Thoracic aorta (tissue), 2 donors: ENCODE results near the gene TKTL2. TPM values are rescaled to one million over a fixed set of nuclear protein-coding genes. Genes with fewer than 3 reads are reported as not detected.
"Not testable (repeated sequence)": the region's sequence is repeated elsewhere in the genome, so short reads cannot be mapped to it uniquely, and the experiment has no call there.

Source experiments
- ATAC-seq: fragments of 150-250 bp; one replicate; pipeline ENCODE4 v1.8.0; 2017; ENCODE audit warnings: low read depth; ENCODE audit not compliant: insufficient number of reproducible peaks, low FRiP score
- DNase-seq: peaks from one replicate; pipeline ENCODE4 v3.0.0-alpha.2; 2020; ENCODE audit warnings: low spot score
- H3K27ac ChIP-seq, 2 donors: fragments of 200-600 bp; sonication (generic); 1 replicate in 1 of 2; 2 replicates in 1 of 2; pipeline ENCODE4 v1.5.1; 2016; ENCODE audit warnings: mild to moderate bottlenecking in 2 of 2, moderate library complexity in 2 of 2
- H3K27me3 ChIP-seq: fragments of 200-600 bp; sonication (generic); replicated peaks from 2 replicates; pipeline ENCODE4 v1.6.0; 2016; ENCODE audit warnings: mild to moderate bottlenecking; ENCODE audit not compliant: insufficient read depth
- H3K36me3 ChIP-seq: fragments of 200-600 bp; sonication (generic); one replicate; pipeline ENCODE4 v1.5.1; 2016
- H3K4me1 ChIP-seq, 2 donors: fragments of 200-600 bp; sonication (generic); 1 replicate in 1 of 2; 2 replicates in 1 of 2; pipeline versions ENCODE4 v1.5.1 to v1.6.0; 2016; ENCODE audit warnings: low read depth in 2 of 2, mild to moderate bottlenecking in 1 of 2; ENCODE audit not compliant: control insufficient read depth in 1 of 2
- H3K4me3 ChIP-seq: fragments of 200-600 bp; sonication (generic); 2 replicates; pipeline ENCODE4 v1.5.1; 2016; ENCODE audit warnings: mild to moderate bottlenecking
- H3K9me3 ChIP-seq: fragments of 200-600 bp; sonication (generic); 2 replicates; pipeline ENCODE4 v1.5.1; 2016
- total RNA-seq, 2 donors: library from RNA; depleted of rRNA; stranded (reverse); fragments of >200 nt; gene quantifications; one replicate each; pipeline versions ENCODE4 v1.1.0 to v1.2.3, GENCODE V29; 2016
- TF ChIP-seq, protein P1 (sequence below): fragments of 200-600 bp; sonication (generic); IDR thresholded peaks from one replicate; pipeline ENCODE4 v1.5.1; 2019; ENCODE audit warnings: antibody characterized with exemption

TKTL2 gene
- total RNA-seq, 2 donors from 2014 or later: 0.21 TPM; not detected in 1

DNA sequence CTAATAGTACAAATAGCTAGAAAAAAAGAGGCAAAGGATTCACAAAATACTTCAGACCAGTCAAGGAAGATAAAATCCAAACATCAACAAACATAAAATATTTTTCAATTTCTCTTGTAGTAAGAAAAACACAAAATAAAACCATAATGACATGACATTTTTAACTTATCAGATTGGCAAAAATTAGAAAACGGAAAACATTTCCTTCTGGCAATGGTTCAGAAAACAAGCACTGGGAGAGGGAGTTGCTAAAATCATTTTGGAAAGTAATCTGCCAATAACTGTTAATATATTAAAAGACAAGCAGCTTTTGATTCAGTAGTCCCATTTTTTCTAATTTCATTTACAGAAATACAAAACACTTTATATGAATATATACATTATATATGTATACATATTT is 26.1 kb downstream of the TKTL2 start:
- H3K4me3 ChIP-seq: no peak overlapping the region
- ATAC-seq (no peak), DNase-seq (no peak)
- H3K36me3 ChIP-seq: no peaks in the 10 kb centered on the region
- H3K27ac ChIP-seq: peak overlapping the region in 1 of 2 donors; percentile 12
- H3K27me3 ChIP-seq: no peaks in the 10 kb centered on the region
- peaks cover 0 to 6% of the 10 kb centered on the region in 2 donors for H3K4me1 ChIP-seq
- H3K9me3 ChIP-seq: no peaks in the 10 kb centered on the region
- TF ChIP-seq, protein P1, sequence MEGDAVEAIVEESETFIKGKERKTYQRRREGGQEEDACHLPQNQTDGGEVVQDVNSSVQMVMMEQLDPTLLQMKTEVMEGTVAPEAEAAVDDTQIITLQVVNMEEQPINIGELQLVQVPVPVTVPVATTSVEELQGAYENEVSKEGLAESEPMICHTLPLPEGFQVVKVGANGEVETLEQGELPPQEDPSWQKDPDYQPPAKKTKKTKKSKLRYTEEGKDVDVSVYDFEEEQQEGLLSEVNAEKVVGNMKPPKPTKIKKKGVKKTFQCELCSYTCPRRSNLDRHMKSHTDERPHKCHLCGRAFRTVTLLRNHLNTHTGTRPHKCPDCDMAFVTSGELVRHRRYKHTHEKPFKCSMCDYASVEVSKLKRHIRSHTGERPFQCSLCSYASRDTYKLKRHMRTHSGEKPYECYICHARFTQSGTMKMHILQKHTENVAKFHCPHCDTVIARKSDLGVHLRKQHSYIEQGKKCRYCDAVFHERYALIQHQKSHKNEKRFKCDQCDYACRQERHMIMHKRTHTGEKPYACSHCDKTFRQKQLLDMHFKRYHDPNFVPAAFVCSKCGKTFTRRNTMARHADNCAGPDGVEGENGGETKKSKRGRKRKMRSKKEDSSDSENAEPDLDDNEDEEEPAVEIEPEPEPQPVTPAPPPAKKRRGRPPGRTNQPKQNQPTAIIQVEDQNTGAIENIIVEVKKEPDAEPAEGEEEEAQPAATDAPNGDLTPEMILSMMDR: no peak

DNA sequence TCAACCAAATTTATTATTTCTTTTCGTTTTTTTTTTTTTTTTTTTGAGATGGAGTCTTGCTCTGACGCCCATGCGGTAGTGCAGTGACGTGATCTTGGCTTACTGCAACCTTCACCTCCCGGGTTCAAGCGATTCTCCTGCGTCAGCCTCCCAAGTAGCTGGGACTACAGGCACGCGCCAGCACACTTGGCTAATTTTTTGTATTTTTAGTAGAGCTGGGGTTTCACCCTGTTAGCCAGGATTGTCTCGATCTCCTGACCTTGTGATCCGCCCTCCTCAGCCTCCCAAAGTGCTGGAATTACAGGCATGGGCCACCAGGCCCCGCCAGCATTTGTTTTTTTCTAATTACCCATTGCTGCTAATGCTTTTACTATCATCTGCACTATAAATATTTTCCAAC is 26.5 kb downstream of the TKTL2 start:
- H3K36me3 ChIP-seq, H3K27me3 ChIP-seq, H3K4me3 ChIP-seq, ATAC-seq, H3K9me3 ChIP-seq, H3K4me1 ChIP-seq, DNase-seq: not testable (repeated sequence)
- H3K27ac ChIP-seq: peak overlapping the region in 1 of 2 donors; percentile 12

DNA sequence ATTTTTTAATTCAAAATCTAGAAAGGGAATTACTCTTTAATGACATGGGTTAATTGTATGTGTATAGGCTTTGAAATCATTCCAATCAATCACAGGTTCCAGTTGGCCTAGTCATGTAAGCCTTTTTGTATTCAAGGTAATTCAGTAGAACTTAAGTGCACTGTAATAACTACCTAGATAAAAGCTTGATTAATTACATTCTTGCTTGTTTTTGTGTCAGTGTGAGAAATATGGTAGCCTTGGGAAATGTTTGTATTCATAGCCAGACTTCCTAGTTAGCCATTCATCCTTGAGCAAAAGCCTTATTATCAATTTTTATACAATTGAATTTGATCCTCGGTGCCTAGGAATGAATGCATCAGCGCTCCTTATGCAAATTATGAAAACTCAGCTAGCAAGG is 33.5 kb downstream of the TKTL2 start:
- H3K4me3 ChIP-seq: no peak overlapping the region
- ATAC-seq (no peak), DNase-seq (no peak)
- no peak overlapping the region for H3K27ac ChIP-seq
- no peaks in the 10 kb centered on the region for H3K36me3 ChIP-seq
- no peaks in the 10 kb centered on the region for H3K9me3 ChIP-seq
- TF ChIP-seq, protein P1: no peak
- no peaks in the 10 kb centered on the region for H3K27me3 ChIP-seq
- H3K4me1 ChIP-seq: no peaks in the 10 kb centered on the region

Other genes with a start within 250 kb of the TKTL2 start
- gene NPY1R, start 141.2 kb downstream of the TKTL2 start, total RNA-seq: 100 to 1,000 TPM in 1 of 2 donors, 10 to 100 TPM in 1; 35.4 to 112 TPM
- gene NPY5R, start 129.9 kb downstream of the TKTL2 start, total RNA-seq: 1 to 10 TPM; 2.3 to 5.3 TPM
- 10 to 100 TPM; 13.7 to 36.5 TPM for gene TMA16, start 20.9 kb upstream of the TKTL2 start, total RNA-seq